Thyroid gland (tissue), 4 donors: ENCODE data around the gene GTF2F2.

Experiments
- POLR2A ChIP-seq, 2 donors: fragments of 450-650 bp; IDR thresholded peaks; one replicate each; pipeline ENCODE4 v1.6.1; 2017; ENCODE audit warnings: antibody characterized with exemption in 2 of 2, mild to moderate bottlenecking in 2 of 2, moderate library complexity in 1 of 2
- TF ChIP-seq, protein P1 (sequence below), 6 experiments: fragments of 200-600 bp in 3 of 6; fragments of 450-650 bp in 3 of 6; sonication (generic) in 3 of 6; IDR thresholded peaks; one replicate each; pipeline ENCODE4 v1.5.1; 2016 to 2019; ENCODE audit warnings: antibody characterized with exemption in 6 of 6, mild to moderate bottlenecking in 2 of 6, inconsistent platforms in 1 of 6, moderate library complexity in 1 of 6

DNA sequence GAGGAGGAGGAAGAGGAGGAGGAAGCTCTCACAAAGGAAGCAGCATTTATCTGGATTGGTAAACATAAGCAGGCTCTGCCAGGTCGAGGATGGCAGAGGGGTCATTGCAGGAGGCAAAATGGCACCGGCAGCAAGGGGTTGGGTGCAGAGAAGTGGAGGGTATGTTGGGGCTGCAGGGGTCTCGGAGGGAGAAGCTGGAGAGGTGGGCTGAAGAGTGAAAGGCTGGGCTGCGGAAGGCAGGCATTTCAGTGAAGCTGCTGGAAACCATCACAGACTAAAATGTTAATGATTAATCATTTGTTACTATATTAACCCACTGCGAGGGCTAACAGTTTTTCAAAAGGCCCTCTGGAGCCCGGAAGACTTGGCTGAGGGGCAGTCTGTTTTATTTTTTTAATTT is 196.0 kb downstream of the GTF2F2 start:
- TF ChIP-seq, protein P1, sequence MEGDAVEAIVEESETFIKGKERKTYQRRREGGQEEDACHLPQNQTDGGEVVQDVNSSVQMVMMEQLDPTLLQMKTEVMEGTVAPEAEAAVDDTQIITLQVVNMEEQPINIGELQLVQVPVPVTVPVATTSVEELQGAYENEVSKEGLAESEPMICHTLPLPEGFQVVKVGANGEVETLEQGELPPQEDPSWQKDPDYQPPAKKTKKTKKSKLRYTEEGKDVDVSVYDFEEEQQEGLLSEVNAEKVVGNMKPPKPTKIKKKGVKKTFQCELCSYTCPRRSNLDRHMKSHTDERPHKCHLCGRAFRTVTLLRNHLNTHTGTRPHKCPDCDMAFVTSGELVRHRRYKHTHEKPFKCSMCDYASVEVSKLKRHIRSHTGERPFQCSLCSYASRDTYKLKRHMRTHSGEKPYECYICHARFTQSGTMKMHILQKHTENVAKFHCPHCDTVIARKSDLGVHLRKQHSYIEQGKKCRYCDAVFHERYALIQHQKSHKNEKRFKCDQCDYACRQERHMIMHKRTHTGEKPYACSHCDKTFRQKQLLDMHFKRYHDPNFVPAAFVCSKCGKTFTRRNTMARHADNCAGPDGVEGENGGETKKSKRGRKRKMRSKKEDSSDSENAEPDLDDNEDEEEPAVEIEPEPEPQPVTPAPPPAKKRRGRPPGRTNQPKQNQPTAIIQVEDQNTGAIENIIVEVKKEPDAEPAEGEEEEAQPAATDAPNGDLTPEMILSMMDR (IDR thresholded peaks at IDR 0.05) = no peak
- TF ChIP-seq POLR2A (IDR thresholded peaks at IDR 0.05) = no peak
